DOHH2 (cell line): ENCODE data around the gene MYO18B.

Experiments
- H3F3A ChIP-seq: fragments of 200-600 bp; sonication (generic), shearing (Covaris generic); 2 replicates; pipeline ENCODE4 v1.6.0; 2016; ENCODE audit warnings: antibody characterized with exemption, mild to moderate bottlenecking; ENCODE audit not compliant: control insufficient read depth, insufficient read depth
- H3K27ac ChIP-seq: fragments of 200-600 bp; sonication (generic); 2 replicates; pipeline ENCODE4 v1.5.1; 2014; ENCODE audit warnings: low read depth, mild to moderate bottlenecking, low read length, moderate library complexity
- H3K27me3 ChIP-seq: fragments of 200-600 bp; sonication (generic); 2 replicates; pipeline ENCODE4 v1.6.1; 2014; ENCODE audit warnings: mild to moderate bottlenecking, low read length, mixed read lengths; ENCODE audit not compliant: control insufficient read depth
- H3K36me3 ChIP-seq: fragments of 200-600 bp; sonication (generic); 2 replicates; pipeline ENCODE4 v1.6.1; 2014; ENCODE audit warnings: mild to moderate bottlenecking, low read length, moderate library complexity, mixed read lengths; ENCODE audit not compliant: control insufficient read depth
- H3K4me1 ChIP-seq: fragments of 200-600 bp; sonication (generic); 2 replicates; pipeline ENCODE4 v1.6.1; 2014; ENCODE audit warnings: mild to moderate bottlenecking, low read length, mixed read lengths; ENCODE audit not compliant: control insufficient read depth
- H3K4me2 ChIP-seq: fragments of 200-600 bp; sonication (generic); 2 replicates; pipeline ENCODE4 v1.6.0; 2014; ENCODE audit warnings: mild to moderate bottlenecking, low read length, moderate library complexity
- H3K4me3 ChIP-seq: fragments of 200-600 bp; sonication (generic); 2 replicates; pipeline ENCODE4 v1.5.1; 2014; ENCODE audit warnings: mild to moderate bottlenecking, low read length, mixed read lengths
- H3K79me2 ChIP-seq: fragments of 200-600 bp; sonication (generic); 2 replicates; pipeline ENCODE4 v1.6.1; 2014; ENCODE audit warnings: mild to moderate bottlenecking, low read length, mixed read lengths; ENCODE audit not compliant: control insufficient read depth
- H3K9me2 ChIP-seq: fragments of 200-600 bp; sonication (generic); replicated peaks from 2 replicates; pipeline ENCODE4 v1.6.1; 2014; ENCODE audit warnings: mild to moderate bottlenecking, low read length, mixed read lengths; ENCODE audit not compliant: control insufficient read depth
- H3K9me3 ChIP-seq: fragments of 200-600 bp; sonication (generic); 2 replicates; pipeline ENCODE4 v1.6.1; 2014; ENCODE audit warnings: antibody characterized with exemption, low read length, mixed read lengths; ENCODE audit not compliant: control insufficient read depth, insufficient read depth
- H4K20me1 ChIP-seq: fragments of 200-600 bp; sonication (generic); 2 replicates; pipeline ENCODE4 v1.6.0; 2014; ENCODE audit warnings: low read depth, mild to moderate bottlenecking, antibody characterized with exemption, low read length, moderate library complexity; ENCODE audit not compliant: control insufficient read depth, insufficient read depth
- CTCF ChIP-seq: fragments of 200-600 bp; sonication (generic); IDR thresholded peaks from one replicate; pipeline ENCODE4 v1.5.1; 2014; ENCODE audit warnings: antibody characterized with exemption, mild to moderate bottlenecking, low read depth, low read length; ENCODE audit not compliant: poor library complexity, severe bottlenecking
- EZH2phosphoT487 ChIP-seq: fragments of 200-600 bp; sonication (generic); IDR thresholded peaks from 2 replicates; pipeline ENCODE4 v1.6.1; 2017; ENCODE audit warnings: borderline replicate concordance, mild to moderate bottlenecking, antibody characterized with exemption, low read length, moderate library complexity, mixed read lengths

The MYO18B gene

DNA sequence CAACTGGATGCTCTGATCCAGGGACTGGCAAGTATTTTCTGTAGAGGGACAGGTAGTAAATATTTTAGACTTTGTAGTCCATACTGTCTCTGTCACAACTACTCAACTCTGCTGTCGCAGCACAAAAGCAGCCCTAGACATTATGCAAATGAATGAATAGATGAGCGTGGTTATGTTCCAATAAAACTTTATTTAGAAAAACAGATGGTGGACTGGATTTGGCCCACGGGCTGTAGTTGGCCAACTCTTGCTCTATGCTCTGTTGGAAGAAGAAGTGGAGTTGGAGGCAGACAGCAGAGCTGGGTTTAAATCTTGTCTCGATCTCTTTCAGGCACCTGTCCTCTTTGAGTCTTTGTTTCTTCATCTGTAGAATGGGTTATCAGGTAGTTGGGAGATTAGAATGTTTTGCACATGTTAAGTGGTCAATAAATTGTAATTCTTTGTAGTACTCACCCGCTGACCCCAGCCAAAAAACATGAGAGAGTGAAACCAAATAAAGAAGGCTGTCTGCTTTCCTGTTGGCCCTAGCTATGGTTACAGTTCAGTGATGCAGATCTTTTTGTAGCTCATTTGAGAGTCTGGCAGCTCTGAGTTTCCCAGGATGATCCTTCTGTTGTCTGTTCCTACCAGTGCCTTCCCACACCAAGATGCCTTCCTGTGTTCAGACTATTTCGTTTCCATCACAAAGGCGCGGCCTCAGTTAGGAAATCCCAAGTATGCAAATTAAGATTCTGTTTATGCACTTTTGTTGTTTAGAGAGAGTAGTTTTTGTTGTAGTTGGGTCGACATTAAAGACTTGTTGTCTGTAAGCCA, 229.2 kb downstream of the MYO18B start:
- no peak overlapping the region for H3K27ac ChIP-seq
- TF ChIP-seq EZH2phosphoT487 (no peak), CTCF (no peak)
- no peaks in the 10 kb centered on the region for H3K36me3 ChIP-seq
- no peaks in the 10 kb centered on the region for H4K20me1 ChIP-seq
- H3K27me3 ChIP-seq, result peaks cover 10% of the 10 kb centered on the region
- H3K4me3 ChIP-seq, result no peak overlapping the region
- 0 out of 2 replicates have a peak, but pooled peaks cover 3% of the 10 kb centered on the region for H3K4me1 ChIP-seq
- no peaks in the 10 kb centered on the region for H3K79me2 ChIP-seq
- no peaks in the 10 kb centered on the region for H3K9me3 ChIP-seq
- no peaks in the 10 kb centered on the region for H3F3A ChIP-seq
- H3K4me2 ChIP-seq, result no peak overlapping the region
- H3K9me2 ChIP-seq, result no peaks in the 10 kb centered on the region

DNA sequence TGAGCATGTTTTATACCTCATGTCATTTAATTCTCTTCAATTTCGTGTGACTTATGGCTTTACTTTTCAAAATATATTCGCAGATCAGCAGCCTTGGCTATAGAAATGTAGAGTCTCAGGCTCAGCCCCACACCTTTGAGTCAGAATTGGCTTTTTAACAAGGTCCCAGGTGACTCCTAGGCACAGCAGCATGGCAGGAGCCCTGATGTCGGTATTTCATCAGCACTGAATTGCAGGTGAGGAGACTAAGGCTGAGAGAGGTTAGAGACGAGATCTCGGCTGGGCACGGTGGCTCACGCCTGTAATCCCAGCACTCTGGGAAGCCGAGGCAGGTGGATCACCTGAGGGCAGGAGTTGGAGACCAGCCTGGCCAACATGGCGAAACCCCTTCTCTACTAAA, 230.4 kb downstream of the MYO18B start:
- 0 out of 2 replicates have a peak, but pooled peaks cover 3% of the 10 kb centered on the region for H3K27me3 ChIP-seq
- no peaks in the 10 kb centered on the region for H4K20me1 ChIP-seq
- H3K4me3 ChIP-seq, result no peak overlapping the region
- no peak overlapping the region for H3K27ac ChIP-seq
- H3K4me2 ChIP-seq, result no peak overlapping the region
- H3K79me2 ChIP-seq, result no peaks in the 10 kb centered on the region
- no peaks in the 10 kb centered on the region for H3F3A ChIP-seq
- TF ChIP-seq CTCF (no peak), EZH2phosphoT487 (no peak)
- no peaks in the 10 kb centered on the region for H3K36me3 ChIP-seq
- H3K9me3 ChIP-seq, result no peaks in the 10 kb centered on the region
- H3K4me1 ChIP-seq, result 0 out of 2 replicates have a peak, but pooled peaks cover 3% of the 10 kb centered on the region
- no peaks in the 10 kb centered on the region for H3K9me2 ChIP-seq

GRCh38 chr22:25976356-25976755, 234.4 kb downstream of the MYO18B start:
- H4K20me1 ChIP-seq, result no peaks in the 10 kb centered on the region
- no peak for TF ChIP-seq CTCF
- TF ChIP-seq EZH2phosphoT487, result no peak
- H3K79me2 ChIP-seq, result no peaks in the 10 kb centered on the region
- no peaks in the 10 kb centered on the region for H3F3A ChIP-seq
- H3K9me3 ChIP-seq, result no peaks in the 10 kb centered on the region
- 0 out of 2 replicates have a peak, but pooled peaks cover 2% of the 10 kb centered on the region for H3K4me1 ChIP-seq
- no peak overlapping the region for H3K4me3 ChIP-seq
- H3K9me2 ChIP-seq, result no peaks in the 10 kb centered on the region
- H3K4me2 ChIP-seq, result no peak overlapping the region
- no peaks in the 10 kb centered on the region for H3K36me3 ChIP-seq
- H3K27me3 ChIP-seq, result no peaks in the 10 kb centered on the region; the same call in 1 of the 2 replicates
- no peak overlapping the region for H3K27ac ChIP-seq
